T follicular helper cell (primary cell): ENCODE measurements around the gene CYFIP2.

Experiments used
- DNase-seq: peaks from one replicate; pipeline ENCODE4 v3.0.0-alpha.2; 2020; ENCODE audit warnings: low read depth

Gene CYFIP2

DNA sequence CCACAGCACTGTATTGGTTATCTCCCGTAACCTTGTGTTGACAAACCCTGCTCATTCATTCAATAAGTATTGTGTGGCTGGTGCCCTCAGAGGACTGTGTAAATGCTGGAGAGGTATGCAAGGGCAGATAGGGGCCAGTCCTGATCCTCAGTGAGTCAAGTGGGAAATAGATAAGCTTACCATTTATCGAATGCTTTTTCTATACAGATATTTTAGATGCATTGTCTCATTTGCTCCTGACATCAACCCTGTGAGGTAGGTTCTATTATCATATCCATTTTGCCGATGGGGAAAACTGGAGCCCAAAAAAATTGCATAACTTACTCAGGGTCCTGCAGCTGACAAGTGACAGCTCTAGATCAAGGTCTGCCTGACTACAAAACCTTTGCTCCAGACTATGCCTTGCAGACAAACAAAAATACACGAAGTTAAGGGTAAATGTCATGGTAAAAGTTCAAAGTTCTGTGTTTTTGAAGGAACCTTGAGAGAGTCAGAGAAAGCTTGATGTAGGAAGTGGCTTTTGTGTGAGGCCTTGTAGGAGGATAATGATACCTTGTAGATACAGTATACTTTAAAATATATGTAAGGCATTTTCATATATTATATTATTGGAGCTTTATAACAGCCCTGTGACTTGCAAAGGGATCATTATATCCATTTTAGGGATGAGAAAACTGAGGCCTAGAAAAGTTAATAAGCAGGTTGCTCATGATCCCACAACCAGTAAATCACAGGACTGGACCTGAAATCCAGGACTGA, 22.7 kb downstream of the CYFIP2 start:
- DNase-seq = no peak

DNA sequence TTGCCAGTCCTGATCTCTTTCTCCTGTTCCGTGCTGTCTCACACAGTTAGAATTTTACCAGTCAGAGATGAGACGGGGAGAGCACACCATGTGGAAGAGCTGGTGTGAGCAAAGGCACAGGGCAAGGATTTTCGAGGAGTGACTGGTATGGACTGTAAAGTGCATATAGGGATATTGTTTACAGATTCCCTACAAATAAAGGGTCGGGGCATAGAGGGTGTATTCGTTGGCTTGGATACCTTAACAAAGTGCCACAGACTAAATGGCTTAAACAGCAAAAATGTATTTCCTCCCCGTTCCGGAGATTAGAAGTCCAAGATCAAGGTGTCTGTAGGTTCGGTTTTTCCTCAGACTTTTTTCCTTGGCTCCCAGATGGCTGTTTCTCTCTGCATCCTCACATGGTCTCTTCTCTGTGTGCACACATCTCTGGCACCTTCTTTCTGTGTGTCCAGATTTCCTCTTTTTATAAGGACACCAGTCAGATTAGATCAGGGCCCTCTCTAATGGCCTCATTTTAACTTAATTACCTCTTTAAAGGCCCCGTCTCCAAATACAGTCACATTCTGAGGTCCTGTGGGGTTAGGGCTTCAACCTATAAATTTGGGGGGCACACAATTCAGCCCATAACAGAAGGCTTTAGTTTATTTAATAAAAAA, 23.4 kb downstream of the CYFIP2 start:
- DNase-seq = no peak

GRCh38 chr5:157290156-157290980, 24.4 kb downstream of the CYFIP2 start:
- DNase-seq = no peak

- no peak for DNase-seq
Observed at GRCh38 chr5:157290981-157291711, 25.2 kb downstream of the CYFIP2 start.

DNA sequence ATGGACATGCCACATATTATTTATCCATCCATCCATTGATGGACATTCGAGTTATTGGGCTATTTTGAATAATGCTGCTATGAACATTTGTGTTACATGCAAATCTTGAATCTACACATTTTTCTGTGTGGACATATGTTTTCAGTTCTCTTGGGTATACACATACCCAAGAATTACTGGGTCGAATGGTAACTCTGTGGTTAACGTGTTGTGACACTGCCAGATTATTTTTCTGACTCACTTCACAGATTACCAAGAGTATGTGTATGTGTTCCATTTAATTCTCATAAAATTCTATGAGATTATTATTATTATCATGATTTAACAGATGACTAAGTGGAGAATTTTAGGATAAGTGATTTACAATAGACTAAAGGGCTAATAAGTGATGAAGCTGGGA, 26.7 kb downstream of the CYFIP2 start:
- DNase-seq = no peak

DNA sequence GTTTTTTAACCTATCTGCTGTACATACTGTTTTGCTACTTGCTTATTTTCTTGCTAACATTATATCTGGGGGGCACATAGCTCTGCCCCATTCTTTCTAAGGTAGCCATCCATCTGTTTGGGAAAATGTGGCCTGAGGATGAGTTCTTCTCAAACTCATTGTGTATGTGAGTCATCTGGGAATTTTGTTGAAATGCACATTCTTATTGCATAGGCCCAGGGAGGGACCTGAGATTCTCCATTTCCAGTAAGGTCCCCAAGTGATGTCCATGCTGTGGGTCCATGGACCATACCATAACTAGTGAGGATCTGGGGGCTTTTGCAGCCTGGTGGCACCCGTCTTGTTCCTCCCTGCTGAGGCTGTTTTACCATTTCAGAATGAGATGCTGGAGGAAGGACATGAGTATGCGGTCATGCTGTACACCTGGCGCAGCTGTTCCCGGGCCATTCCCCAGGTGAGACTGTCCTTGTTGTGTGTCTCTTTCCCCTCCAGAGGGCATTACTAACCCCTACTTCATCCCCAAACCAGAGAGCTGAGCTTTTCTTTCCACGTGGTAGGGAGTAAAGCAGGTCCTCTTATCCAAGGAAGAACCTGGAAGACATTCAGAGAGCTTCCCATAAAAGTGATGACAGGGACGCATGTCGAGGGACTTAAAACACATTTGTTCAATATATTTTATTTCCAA, 28.6 kb downstream of the CYFIP2 start:
- DNase-seq = no peak

DNA sequence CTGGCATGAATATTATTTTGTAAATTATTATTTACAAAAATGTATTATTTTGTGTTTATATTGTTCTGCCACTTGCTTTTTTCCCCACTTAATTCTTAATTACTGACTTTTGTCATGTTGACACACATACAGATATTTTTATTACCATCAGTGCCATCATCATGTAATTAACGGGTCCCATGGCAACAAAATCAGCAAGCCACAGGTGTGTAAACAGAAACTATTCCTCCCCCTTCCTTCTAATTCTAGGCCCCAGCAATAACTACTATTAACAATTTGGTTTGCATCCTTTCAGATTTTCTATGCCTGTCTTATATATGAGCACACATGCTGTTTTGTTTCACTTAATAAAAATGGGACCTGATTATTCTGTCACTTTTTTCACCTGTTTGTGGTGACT, 29.3 kb downstream of the CYFIP2 start:
- DNase-seq = no peak

DNA sequence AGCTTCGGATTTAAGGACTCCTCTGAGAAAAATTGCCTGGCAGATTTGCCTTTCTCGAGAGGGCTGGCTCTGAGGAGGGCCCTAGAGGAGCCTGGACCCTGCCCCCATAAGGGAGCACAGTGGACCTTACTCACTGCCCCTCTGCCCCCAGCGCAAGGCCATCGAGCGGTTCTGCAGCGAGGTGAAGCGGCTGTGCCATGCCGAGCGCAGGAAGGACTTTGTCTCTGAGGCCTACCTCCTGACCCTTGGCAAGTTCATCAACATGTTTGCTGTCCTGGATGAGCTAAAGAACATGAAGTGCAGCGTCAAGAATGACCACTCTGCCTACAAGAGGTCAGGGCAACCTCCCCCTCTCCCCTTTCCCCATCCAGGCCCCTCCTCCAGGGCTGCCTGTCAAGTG, 34.6 kb downstream of the CYFIP2 start:
- DNase-seq = no peak

DNA sequence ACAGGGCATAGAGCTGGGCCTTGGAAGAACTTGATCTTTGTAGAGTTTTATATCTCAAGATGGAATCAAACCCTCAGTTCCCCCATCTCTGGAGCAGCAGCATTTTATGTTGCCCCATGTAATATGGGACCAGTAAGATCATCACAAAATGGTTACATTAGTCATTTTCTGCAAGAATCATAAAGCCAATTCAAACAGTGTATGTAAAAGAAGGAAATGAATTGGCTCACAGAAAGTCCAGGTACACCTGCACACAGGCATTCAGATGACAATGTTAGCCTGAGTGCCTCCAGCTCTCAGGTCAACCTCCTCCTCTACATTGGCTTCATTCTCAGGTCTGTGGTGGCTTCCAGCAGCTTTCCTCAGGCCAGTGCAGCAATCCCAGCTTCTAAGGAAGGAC, 35.1 kb downstream of the CYFIP2 start:
- no peak for DNase-seq

- DNase-seq = no peak
Observed at GRCh38 chr5:157303023-157303422, 37.1 kb downstream of the CYFIP2 start.

DNA sequence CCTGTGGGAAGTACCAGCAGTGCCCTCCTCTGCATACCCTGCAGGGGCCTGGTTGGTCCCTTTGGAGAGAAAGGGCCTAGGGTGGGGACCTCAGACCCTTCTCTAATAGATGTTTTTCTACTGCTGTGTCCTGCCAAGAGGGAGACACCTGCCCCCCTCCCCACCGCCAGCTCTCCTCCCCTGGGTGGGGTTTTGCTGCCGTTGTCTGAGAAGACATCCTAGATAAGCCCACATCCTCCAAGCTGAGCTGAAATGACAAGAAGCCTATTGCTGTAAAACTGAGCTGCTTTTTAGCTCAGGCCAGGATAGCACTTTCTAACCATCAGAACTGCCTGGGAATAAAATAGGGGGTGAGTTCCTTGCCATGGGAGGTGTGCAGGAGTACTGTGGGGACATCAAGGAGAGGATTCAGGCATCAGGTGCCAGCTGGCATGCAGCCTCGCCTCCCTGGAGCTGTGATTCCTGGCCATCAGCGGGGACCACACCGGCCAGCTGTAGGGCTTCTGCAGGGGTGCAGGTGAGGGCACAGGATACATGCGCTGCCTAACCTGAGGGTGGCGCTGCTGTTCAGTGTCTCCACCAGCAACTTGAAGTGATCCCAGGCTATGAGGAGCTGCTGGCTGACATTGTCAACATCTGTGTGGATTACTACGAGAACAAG, 37.9 kb downstream of the CYFIP2 start:
- DNase-seq = peak; percentile 45

DNA sequence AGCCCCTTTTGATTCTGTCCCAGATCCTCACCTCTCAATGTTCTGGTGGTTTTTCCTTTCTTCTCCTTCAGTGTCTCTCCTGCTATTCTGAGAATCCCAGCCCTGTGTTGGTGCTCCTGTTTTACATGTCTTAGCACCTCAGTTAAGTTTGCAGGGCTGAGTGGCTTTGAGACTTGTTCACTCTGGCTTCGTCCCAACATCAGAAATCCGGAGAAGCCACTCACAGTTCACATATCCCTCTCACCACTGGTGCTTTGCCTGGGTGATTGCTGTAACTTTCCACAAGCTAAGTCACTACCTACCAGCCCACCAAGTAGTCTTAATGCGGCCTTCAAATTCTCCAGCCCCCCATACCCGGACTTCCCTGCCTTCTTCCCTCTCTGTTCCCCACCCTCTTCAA, 40.2 kb downstream of the CYFIP2 start:
- no peak for DNase-seq

- no peak for DNase-seq
Observed at GRCh38 chr5:157306692-157307471, 41.0 kb downstream of the CYFIP2 start.

GRCh38 chr5:157308836-157309465, 43.0 kb downstream of the CYFIP2 start:
- DNase-seq = no peak

GRCh38 chr5:157309796-157310195, 43.9 kb downstream of the CYFIP2 start:
- no peak for DNase-seq

- no peak for DNase-seq
Observed at GRCh38 chr5:157311595-157311994, 45.7 kb downstream of the CYFIP2 start.

- peak; percentile 51 for DNase-seq
Observed at GRCh38 chr5:157312492-157312891, 46.6 kb downstream of the CYFIP2 start.

GRCh38 chr5:157322581-157322980, 56.7 kb downstream of the CYFIP2 start:
- DNase-seq = no peak

GRCh38 chr5:157323107-157323706, 57.3 kb downstream of the CYFIP2 start:
- no peak for DNase-seq
